ENCODE data around the gene PRSS22.

Gene PRSS22

DNA sequence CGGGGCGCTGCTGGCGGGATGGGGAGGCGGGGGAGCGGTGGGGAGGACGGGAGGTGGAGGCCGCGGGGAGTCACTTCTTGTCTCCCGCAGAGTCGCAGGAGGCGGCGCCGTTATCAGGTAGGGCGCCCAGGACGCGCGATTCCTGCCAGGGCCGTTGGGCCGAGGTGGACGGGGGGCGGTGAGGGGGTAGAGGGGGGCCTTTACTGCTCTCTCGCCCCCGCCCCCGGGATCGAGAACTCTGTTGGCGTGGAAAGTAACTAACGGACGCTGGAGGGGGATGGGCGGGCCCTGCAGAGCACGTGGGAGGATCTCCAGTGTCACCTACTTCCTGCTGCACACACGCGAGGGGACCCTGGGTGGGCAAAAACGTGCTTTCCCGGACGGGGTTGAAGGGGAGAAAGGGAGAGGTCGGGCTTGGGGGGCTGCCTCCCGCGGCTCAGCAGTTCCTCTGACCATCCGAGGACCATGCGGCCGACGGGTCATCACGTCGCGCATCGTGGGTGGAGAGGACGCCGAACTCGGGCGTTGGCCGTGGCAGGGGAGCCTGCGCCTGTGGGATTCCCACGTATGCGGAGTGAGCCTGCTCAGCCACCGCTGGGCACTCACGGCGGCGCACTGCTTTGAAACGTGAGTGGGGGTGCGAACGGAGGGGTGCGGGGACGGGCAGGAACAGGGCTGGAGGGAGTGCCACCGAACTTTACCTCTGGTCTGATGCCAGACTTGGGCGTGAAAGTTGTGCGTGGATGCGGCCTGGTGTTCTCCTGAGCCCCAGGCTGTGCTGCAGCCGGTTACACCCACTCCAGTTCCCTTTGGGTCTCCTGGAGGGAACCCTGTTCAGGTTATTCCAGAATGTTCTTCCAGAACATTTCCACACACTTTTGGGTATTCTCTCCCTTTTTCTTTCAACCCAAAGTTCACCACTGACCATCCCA lies 40.4 kb downstream of the PRSS22 start:
- TF ChIP-seq, protein P1, sequence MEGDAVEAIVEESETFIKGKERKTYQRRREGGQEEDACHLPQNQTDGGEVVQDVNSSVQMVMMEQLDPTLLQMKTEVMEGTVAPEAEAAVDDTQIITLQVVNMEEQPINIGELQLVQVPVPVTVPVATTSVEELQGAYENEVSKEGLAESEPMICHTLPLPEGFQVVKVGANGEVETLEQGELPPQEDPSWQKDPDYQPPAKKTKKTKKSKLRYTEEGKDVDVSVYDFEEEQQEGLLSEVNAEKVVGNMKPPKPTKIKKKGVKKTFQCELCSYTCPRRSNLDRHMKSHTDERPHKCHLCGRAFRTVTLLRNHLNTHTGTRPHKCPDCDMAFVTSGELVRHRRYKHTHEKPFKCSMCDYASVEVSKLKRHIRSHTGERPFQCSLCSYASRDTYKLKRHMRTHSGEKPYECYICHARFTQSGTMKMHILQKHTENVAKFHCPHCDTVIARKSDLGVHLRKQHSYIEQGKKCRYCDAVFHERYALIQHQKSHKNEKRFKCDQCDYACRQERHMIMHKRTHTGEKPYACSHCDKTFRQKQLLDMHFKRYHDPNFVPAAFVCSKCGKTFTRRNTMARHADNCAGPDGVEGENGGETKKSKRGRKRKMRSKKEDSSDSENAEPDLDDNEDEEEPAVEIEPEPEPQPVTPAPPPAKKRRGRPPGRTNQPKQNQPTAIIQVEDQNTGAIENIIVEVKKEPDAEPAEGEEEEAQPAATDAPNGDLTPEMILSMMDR (IDR thresholded peaks at IDR 0.05) = no peak
- Mint-ChIP-seq H3K4me3 (no peak overlapping the region), H3K27me3 (ENCODE audit: low read depth, poor library complexity) (peaks cover 31% of the 10 kb centered on the region), H3K36me3 (ENCODE audit: low read depth) (no peaks in the 10 kb centered on the region), H3K4me1 (peaks cover 6% of the 10 kb centered on the region), H3K27ac (no peak overlapping the region), H3K9me3 (no peaks in the 10 kb centered on the region)
- DNase-seq = no peak

DNA sequence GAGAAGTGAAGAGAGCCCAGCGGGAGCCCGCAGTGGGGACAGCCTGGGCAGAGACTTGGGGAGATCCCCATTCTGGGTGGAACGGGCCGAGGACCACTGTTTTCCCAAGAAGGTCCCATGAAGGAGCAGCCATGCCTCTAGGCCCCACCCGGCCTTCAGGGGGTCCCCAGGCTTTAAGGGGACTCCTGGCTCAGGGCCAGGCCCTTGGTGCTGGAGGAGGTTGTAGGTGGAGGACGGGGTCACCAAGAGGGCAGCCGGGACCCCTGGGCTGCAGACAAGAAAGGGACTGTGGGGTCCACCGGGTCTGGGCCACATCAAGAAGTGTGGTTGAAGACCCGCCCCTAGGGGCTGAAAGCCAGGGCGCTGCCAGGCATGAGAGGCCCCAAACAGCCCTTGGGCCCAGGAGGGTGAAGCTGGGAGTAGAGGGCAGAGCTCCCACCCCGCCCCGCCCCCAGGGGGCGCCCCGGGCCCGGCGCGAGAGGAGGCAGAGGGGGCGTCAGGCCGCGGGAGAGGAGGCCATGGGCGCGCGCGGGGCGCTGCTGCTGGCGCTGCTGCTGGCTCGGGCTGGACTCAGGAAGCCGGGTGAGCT lies 41.1 kb downstream of the PRSS22 start, which contains the start of gene PRSS21:
Gene PRSS21, plus strand, starts transcription at position 487 of the 589 bp plus-strand sequence. Its CDS starts 32 bp downstream, at position 519.
- TF ChIP-seq, protein P1 (IDR thresholded peaks at IDR 0.05) = no peak
- no peaks in the 10 kb centered on the region for H3K36me3 Mint-ChIP-seq (ENCODE audit: low read depth)

DNA sequence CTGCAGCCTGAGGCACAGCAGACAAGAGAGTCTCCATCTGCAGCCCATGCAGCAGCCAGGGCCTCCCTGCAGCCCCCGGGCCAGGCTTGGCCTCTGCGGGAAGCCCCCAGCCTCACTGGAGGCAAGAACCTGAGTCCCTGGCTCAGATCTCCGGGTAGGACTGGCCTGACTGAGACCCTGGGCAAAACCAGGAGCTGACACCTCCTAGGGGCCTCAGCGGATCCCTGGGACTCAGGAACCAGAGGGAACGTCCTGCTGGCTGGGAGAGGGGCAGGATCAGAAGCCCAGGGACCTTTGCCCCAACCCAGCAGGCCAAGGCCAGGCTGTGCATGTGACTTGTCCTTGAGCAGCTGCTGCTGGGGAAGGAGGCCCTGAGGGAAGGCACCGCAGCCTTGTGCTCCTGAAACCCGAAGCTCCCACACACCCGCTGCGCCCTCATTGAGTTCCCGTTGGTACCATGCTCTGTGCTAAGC lies 42.6 kb downstream of the PRSS22 start:
- Mint-ChIP-seq H3K36me3 (ENCODE audit: low read depth) (no peaks in the 10 kb centered on the region), H3K27me3 (ENCODE audit: low read depth, poor library complexity) (peaks cover 40% of the 10 kb centered on the region), H3K27ac (no peak overlapping the region), H3K4me1 (peaks cover 6% of the 10 kb centered on the region), H3K4me3 (no peak overlapping the region), H3K9me3 (no peaks in the 10 kb centered on the region)
- TF ChIP-seq, protein P1 (IDR thresholded peaks at IDR 0.05) = no peak
- DNase-seq = no peak

More for the DNA sequence above, 41.1 kb downstream of the PRSS22 start, which contains the start of gene PRSS21:
- no peaks in the 10 kb centered on the region for H3K9me3 Mint-ChIP-seq
- H3K27ac Mint-ChIP-seq = no peak within 1 kb of the TSS
- no peak for DNase-seq
- H3K27me3 Mint-ChIP-seq (ENCODE audit: low read depth, poor library complexity) = peaks cover 33% of the 10 kb centered on the region
- H3K4me1 Mint-ChIP-seq = peaks cover 6% of the 10 kb centered on the region
- no peak within 1 kb of the TSS for H3K4me3 Mint-ChIP-seq

DNA sequence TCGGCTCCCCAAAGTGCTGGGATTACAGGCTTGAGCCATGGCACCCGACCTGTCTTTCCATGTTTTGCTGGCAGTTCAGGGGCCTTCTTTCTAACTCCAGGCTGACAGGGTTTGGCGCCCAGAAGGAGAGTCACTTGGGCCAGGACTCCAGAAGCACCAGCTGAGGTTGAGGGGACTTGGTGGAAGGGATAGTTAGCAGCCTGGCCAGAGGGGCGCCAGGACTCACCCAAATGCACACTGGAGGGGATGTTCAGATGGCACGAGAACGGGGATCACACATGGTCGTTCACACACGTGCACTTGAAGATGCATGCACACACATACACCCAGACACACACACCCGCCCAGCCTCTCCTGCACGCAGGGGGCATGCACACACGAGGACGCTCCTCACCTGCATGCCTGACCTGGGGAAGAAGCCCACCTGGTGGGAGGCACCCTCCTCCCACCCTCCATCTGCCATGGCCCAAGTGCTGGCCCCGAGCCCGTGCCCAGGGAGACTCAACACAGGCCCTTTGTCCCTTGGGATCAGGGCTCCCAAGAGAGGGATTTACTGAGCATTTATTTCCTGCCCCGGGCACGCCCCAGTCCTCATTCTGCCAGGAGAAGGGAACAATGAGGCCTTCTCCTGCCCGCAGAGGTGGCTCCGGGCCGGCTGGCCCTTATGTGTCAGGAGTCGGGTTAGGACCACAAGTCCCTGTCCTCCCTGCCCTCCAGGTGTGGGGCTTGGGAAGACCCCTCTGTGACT lies 43.2 kb downstream of the PRSS22 start:
- no peaks in the 10 kb centered on the region for H3K9me3 Mint-ChIP-seq
- TF ChIP-seq, protein P1 (IDR thresholded peaks at IDR 0.05) = no peak
- no peak overlapping the region for H3K27ac Mint-ChIP-seq
- no peaks in the 10 kb centered on the region for H3K36me3 Mint-ChIP-seq (ENCODE audit: low read depth)
- H3K27me3 Mint-ChIP-seq (ENCODE audit: low read depth, poor library complexity) = peaks cover 46% of the 10 kb centered on the region
- peaks cover 6% of the 10 kb centered on the region for H3K4me1 Mint-ChIP-seq
- no peak for DNase-seq
- H3K4me3 Mint-ChIP-seq = no peak overlapping the region

DNA sequence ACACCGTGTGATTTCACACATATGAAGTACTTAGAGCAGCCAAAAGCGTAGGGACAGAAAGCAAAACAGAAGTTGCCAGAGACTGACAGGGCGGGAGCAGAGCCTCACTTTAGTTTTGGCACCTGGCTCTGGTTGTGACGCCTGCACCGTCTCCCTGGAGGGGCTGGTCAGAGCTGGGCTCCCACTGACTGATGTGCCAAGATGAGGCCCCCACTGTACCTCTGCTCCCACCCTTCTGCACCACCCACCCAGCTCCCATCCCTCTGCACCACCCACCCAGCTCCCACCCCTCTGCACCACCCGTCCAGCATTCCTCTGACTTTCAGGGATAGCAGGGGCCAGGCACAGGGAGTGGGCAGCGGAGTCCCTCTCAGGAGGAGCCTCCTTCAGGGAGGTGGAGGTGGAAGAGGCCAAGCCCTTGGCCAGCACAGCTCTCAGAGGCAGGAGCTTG lies 44.2 kb downstream of the PRSS22 start:
- Mint-ChIP-seq H3K4me3 (no peak overlapping the region), H3K36me3 (ENCODE audit: low read depth) (no peaks in the 10 kb centered on the region), H3K4me1 (peaks cover 6% of the 10 kb centered on the region), H3K27ac (no peak overlapping the region), H3K9me3 (peaks cover 8% of the 10 kb centered on the region), H3K27me3 (ENCODE audit: low read depth, poor library complexity) (peaks cover 54% of the 10 kb centered on the region)
- DNase-seq = no peak
- TF ChIP-seq, protein P1 (IDR thresholded peaks at IDR 0.05) = no peak
